ENCODE measurements around the gene ABLIM3.

Gene ABLIM3

GRCh38 chr5:149133795-149134777, 7.2 kb upstream of the ABLIM3 start:
- DNase-seq (ENCODE audit: low read depth in 2 of 2): no peak

DNA sequence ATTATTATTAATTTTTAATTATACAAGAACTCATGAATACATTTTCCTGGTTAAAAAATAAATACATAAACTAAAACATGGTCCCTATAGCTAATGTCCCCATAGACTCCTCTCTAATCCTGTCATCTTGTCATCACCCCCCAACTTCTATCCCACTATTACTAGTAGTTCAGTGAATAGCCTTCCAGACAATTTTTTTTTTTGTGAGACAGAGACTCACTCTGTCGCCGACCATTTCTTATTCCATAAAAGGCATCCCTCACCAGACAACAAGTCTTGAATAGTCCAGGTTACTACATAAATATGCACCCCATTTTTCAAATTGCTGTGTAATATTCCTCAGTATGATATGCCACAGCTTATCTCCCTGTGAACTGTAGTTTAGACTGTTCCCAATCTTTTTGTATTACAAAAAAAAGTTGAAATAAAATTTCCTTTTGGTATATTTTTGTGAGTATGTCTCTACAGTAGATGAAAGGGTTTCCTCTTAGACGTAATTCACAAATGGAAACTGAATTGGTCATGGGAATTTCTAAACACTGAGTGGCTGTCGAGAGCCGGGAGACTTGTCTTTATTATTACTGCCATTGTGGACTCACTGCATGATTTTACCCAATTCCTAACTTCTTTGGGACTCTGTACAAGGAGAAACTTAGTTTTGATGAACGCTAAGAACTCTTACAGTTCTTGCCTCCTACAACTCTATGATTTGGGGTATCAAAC, 6.4 kb upstream of the ABLIM3 start:
- no peak for DNase-seq (ENCODE audit: low read depth in 2 of 2)

DNA sequence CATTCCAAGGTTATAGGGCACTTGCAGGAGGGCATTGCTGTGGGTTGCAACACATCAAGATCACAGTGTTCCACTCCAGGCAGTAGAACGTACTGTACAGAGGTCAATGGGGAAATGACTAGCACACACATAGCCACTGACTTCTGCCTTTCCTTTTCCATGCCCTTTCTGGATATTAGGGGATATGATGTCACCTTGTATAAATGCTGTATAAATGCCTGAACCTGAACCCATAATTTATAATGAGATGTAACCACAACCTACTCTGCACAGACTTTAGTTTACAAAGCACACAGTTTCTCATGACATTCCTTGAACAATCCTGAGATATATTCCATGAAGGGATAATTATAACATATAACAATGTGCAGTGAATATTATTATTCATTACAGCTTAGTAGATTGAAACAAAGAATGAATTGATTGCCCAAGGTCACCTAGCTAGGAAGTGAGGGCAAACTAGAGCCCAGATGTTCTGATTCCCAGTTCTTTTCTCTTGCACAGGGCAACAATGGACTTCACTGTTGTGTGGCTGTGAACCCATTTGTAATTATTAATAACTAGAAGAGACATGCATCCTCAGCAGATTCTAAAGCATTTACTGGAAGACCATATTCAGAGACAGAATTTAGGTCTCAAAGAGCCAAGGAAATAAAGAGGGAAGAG, 5.6 kb upstream of the ABLIM3 start:
- DNase-seq (ENCODE audit: low read depth in 2 of 2): no peak

GRCh38 chr5:149138182-149138923, 2.9 kb upstream of the ABLIM3 start:
- no peak for DNase-seq (ENCODE audit: low read depth in 2 of 2)

GRCh38 chr5:149140197-149141002, 893 bp upstream of the ABLIM3 start:
- DNase-seq (ENCODE audit: low read depth in 2 of 2): no peak

DNA sequence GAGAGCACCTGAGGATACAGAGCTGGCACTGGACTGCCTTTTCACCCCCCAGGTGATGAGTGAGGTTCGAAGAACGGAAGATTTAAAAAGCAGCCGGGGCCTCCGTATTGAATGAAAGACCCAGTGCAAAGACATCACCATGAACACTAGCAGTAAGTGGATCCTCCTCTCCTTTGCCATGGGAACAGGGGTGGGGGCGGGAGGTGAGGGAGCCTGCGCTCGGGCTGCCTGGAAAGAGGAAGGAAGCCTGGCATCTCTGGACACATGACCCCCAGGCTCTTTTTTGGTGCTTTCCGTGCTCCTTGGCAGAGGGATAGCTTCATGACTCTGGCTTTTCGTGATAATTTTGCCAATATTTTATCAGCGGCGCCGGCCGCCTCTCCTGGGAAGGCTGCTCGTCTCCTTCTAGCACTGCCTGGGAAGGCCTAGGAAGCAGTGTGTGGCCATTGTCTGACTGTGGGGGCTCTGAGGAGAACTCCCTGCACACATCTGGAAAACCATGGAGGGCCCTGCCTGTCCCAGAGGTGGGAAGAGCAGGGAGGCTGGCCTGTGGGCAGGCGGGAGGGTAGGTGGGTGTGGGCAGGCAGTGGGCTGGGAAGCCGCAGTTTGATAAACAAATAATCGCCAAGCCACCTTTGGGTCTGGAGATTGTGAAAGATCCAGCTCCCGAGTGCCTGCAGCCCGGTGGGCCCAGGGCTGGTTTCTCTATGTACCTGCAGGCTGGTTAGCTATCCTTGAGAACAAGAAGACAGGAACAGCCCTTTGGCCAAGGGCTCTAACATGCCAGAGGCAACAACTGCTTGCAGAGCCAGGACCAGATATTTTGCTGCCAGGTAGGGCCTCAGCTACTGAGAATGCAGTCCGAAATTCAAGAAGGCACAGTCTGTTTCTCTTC, 911 bp downstream of the ABLIM3 start:
- no peak for DNase-seq (ENCODE audit: low read depth in 2 of 2)

GRCh38 chr5:149143470-149143869, 2.2 kb downstream of the ABLIM3 start:
- DNase-seq (ENCODE audit: low read depth in 2 of 2): no peak

DNA sequence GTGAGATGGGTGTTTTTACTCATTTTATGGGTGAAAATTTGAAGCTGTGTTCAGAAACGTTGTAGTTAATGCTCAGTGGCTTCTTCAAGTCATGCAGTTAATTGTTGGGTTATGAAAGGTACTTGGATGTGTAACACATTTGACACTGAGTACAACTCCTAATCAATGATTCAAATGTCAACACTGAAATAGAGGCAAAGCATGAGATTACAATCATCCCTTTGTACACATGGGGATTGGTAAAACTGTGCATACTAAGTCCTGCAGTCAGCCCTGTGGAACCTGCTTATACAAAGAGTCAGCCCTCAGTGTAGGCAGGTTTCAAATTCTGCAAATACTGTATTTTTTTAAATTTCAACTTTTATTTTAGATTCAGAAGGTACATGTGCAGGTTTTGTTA, 3.3 kb downstream of the ABLIM3 start:
- DNase-seq (ENCODE audit: low read depth in 2 of 2): no peak

- no peak for DNase-seq (ENCODE audit: low read depth in 2 of 2)
Observed at GRCh38 chr5:149145138-149145537, 3.8 kb downstream of the ABLIM3 start.

GRCh38 chr5:149147676-149148075, 6.4 kb downstream of the ABLIM3 start:
- DNase-seq (ENCODE audit: low read depth in 2 of 2): no peak

DNA sequence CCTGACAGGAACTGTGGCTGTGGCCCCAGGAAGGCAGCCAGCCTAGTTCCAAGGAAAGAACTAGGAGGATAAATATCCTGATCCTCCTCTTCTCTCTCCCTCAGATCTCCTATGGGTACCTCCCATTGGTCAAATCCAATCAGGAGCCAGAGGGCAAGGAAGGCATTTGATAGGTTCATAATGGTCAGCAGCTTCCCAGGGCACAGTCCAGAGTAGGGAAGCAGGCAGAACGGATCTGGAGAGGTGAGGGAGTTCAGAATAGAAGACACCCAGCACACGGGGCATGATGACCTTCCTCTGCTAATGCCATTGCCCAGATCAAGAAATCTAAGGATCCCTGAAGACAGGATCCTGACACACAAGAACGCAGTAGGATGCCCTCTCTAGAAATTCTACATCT, 8.6 kb downstream of the ABLIM3 start:
- DNase-seq (ENCODE audit: low read depth in 2 of 2): no peak

- no peak for DNase-seq (ENCODE audit: low read depth in 2 of 2)
Observed at GRCh38 chr5:149150457-149150856, 9.2 kb downstream of the ABLIM3 start.

GRCh38 chr5:149151717-149152116, 10.4 kb downstream of the ABLIM3 start:
- no peak for DNase-seq (ENCODE audit: low read depth in 2 of 2)

GRCh38 chr5:149152317-149152746, 11.0 kb downstream of the ABLIM3 start:
- no peak for DNase-seq (ENCODE audit: low read depth in 2 of 2)

DNA sequence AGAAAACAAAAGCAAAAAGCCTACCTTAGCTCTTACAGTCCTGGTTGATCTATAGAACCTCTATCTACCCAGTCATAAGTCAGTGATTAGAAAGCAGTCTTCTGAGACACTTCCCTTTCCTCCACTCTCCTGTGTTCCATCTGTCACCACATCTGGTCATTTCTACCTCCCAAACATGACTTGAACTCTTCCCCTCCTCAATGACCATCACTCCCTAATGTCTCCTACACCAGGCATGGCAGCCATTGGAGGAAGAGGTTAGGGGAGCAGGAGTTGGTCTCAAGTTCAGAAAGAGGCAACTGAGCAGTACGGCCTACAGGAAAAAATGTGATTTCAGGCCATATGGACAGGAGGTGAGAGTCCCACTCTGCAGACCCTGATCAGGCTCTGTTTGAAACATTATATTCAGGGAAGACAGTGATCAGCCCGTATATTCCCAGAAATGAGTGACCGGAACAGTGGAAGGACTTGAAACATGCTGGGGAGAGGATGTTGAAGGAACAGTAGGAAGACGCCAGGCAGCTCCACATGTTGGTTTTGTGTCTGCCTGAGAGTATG, 12.0 kb downstream of the ABLIM3 start:
- no peak for DNase-seq (ENCODE audit: low read depth in 2 of 2)

DNA sequence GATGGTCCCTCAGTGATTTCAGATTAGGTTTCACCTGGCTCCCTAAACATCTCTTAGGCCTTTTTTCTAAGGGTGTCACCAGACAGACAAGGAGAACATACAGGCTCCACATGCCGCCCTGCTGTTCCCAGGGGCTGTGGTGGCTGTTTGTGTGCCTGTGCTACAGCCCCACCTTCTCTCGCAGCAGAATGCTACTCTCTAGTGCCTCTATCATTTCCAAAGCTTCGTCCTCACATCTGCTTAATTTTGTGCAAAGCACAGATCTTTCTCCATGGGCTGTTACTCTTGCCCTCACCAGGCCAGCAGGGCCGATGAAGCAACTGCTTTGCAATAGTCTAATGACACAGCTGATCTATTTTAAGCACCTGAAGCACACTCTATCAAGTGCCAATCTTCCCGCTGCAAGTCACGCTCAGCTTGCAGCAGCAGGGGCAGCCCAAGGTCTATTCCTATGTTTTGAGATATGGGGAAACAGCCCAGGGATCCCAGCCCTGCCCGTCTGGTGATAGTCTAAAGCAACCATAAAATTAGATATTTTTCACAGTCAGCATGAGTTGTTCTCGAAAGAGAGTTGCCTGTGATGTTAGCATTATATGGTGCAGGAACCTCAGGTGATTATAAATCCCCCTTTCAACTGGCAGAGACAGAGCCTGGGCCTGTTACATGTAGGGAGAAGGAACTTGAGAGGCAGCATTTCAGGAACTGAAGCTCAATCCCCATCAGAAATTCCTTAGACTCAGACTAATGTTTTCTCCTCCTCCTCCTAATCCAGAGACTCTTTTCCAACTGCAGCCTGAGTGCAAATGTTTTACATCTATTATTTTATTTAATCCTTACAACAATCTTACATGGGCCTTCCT, 12.7 kb downstream of the ABLIM3 start:
- DNase-seq (ENCODE audit: low read depth in 2 of 2): no peak

GRCh38 chr5:149154650-149155049, 13.4 kb downstream of the ABLIM3 start:
- DNase-seq (ENCODE audit: low read depth in 2 of 2): no peak

DNA sequence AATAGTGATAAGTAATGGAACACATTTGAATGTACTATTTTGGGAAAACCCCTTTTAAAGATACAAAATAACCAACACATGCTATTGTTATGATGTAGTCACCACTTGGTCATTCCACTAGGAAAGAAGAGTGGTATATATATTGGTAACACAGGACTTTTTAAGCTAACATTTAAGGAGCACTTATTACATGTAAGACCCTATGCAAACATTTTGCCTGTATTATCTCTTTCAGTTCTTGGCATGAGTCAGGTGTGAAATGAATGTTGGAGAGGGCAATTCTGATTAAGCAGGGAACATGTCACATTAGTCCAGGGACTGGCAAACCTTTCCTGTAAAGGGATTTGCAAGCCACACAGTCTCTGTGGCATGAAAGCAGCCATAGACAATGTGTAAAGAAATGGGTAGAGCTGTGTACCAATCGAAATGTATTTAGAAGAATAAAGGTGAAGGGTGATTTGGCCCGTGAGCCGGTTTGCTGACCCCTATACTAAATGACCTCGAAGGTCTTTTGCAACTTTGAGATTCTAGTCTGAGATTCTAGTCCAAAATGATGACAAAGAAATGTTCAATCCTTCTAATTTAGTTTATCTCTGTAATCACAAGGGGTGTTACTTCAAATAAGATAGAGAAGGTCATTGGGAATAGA, 15.3 kb downstream of the ABLIM3 start:
- DNase-seq (ENCODE audit: low read depth in 2 of 2): no peak
